ENCODE data around the gene AIG1. TPM values are rescaled to one million over a fixed set of nuclear protein-coding genes. Genes with fewer than 3 reads are reported as not detected.

Gene AIG1
- polyA plus RNA-seq, 1 donor = 34.2 TPM

DNA sequence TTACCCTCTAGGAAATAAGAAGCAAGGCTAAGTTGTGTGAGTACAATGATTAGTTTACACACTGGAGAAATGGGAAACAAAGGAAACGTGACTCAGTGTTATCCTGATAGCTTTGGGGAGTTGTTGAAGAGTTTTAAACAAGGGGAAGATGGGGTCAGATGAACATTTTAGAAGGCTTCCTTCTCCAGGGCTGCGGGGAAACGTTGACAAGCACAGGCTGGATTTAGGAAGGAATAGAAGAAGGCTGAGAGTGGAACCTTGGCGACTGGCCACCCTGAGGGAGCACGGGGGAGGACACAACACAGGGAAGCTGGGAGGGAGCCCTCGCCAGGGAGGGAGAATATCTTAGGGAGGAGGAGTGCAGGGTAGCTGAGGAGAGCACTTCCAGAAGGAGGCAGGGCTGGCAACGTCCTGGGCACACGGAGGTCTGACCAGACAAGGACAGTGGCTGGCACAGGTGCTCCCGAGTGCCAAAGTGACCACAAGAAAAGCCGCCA lies 134.7 kb downstream of the AIG1 start:
- DNase-seq (ENCODE audit: low read depth) = no peak

DNA sequence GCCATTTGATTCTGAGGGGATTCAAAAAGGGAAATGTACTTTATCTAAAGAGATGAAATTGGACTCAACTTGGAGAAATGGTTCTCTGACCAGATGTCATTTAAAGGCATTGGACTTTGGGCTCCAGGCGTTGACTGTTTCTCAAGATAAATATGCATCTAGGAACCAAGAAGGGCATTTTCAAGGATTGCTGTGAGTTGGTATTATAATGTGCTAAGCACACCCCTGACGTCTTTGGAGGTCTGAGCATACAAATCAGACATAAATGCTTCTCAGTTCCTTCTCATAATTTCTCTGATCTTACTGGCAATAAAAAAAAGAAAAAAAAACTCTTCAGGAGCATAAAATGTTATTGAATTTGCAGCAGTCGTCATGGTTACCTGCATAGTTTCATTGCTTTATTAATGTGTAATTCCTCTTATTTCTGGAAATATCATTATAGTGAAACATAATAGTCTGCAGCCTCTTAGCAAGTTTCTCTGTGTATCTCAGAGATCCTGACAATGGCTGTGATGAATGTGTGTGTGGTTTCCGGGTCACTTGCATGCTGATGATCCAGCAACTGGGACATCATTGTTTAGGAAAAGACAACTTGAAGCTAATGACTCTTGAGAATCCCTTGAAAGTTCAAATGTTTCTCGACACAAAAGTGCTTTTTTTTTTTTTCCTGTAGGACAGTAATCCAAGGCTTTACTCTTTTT lies 136.0 kb downstream of the AIG1 start:
- no peak for DNase-seq (ENCODE audit: low read depth)

- no peak for DNase-seq (ENCODE audit: low read depth)
These were observed 136.7 kb downstream of the AIG1 start for GRCh38 chr6:143197377-143197776.

DNA sequence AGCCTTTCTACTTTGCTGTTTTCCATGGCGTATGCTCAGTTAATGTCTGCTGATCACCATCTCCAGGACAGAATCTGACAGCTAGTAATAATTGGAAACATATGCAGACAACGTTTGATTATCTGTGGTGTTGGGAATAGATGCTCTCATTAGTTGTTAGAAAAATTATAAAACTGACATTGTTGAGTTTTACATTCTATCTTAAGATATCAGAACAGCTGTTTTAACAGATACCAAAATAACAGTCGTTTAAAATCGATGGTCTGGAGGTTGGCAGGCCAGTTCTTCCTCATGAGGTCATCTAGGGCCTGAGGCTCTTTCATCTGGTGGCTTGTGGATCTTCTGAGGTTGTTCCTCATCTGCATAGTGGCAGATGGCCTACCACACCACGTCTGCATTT lies 137.6 kb downstream of the AIG1 start:
- no peak for DNase-seq (ENCODE audit: low read depth)

- DNase-seq (ENCODE audit: low read depth) = no peak
These were observed 138.6 kb downstream of the AIG1 start for GRCh38 chr6:143199291-143199690.

DNA sequence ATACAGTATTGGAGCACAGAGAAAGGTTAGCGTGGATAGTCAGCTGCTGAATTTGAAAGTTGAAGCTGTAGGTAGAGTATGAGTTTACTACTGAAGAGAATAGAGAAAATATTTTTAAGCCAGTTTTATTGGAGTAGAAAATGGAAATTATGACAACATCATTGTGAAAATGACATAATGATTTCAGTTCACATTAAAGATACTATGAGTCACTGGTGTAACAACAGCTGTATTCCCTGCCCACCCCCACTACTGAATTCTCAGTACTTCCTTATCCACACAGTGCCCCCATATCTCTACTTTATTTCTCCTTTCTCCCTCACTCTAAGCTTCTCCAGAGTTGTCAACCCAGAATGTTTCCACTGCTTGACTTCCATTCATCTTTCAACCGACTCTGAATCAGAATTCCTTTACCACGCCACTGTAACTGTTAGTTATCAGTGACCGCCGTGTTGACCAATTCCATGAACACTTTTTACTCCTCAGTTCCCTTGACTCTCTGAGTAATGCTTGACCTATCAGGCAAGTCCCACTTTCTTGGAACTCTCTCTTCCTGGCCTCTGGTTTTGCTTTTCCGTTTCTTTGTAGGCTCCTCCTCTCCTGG lies 139.6 kb downstream of the AIG1 start:
- DNase-seq (ENCODE audit: low read depth) = no peak

DNA sequence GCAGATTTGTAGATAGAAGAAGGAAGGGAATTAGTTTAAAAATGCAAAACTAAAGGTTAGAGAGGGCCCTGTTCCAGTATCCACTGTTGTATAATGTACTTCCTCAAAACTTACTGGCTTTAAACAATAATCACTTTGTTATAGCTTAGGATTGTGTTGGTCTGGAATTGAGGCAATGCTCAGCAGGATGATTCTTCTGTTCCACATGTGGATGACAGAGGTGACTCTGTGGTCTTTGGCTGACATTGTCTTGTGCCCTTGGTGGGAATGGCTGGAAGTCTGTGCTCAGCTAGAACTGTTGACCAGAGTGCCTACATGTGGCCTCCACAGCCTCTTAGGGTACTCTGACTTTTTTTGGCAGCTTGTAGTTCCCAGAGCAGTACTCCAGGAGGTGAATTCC lies 143.4 kb downstream of the AIG1 start:
- no peak for DNase-seq (ENCODE audit: low read depth)

DNA sequence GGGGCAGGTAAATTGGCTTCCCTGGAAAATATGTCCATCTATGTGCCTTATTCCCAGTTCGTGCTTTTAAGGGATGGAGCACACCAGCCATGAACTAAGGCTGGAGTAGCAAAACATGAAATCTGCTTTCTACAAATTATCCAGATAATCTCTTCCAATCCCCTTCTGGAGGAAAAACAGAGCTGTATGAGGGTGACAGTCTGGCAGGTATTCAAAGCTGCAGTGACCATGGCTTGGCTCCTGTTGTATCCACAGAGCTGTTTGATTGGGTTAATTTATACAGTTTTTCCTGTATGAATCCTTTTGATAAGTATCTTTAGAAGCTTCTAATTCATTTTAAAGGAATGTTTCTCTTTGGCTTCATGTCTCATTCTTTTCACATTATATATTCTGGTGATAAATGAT lies 144.4 kb downstream of the AIG1 start:
- DNase-seq (ENCODE audit: low read depth) = no peak

- DNase-seq (ENCODE audit: low read depth) = no peak
These were observed 144.9 kb downstream of the AIG1 start for GRCh38 chr6:143205585-143205984.

DNA sequence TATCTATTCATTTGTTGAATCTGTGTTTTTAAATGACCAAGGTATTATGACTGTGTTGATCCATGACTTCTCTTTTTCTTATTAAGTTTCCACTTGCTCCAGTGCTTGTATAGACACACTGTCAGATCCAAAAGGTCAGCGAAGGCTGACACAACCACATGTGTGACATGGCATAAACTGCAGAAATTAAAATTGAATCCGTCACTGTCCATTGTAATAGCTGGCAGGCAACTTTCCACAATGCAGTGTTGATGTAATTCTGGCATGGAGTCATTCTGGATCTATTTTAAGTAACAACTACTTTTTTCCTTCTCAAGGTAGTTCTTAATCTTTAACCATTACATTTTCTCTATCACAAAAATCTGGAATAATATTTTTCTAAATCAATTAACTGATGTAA lies 145.3 kb downstream of the AIG1 start:
- DNase-seq (ENCODE audit: low read depth) = peak; percentile 82

DNA sequence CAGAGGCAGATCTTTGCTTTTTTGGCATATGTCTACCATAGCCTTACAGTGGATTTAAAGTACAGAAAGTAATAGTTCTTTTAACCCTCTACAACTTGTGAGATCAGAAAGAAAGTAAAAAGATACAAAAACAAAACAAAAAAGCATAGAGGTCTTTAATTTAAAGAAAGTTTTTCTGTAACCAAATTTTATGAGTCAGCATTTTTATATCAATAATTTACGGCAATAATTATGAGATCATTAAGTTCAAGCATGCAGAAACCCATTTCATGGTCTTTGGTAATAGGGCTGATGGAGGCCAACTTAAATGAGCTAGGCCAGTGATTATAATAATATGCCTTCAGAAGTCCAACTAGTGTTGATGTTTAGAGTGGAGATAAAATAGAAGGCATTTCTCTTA lies 145.9 kb downstream of the AIG1 start:
- DNase-seq (ENCODE audit: low read depth) = no peak

DNA sequence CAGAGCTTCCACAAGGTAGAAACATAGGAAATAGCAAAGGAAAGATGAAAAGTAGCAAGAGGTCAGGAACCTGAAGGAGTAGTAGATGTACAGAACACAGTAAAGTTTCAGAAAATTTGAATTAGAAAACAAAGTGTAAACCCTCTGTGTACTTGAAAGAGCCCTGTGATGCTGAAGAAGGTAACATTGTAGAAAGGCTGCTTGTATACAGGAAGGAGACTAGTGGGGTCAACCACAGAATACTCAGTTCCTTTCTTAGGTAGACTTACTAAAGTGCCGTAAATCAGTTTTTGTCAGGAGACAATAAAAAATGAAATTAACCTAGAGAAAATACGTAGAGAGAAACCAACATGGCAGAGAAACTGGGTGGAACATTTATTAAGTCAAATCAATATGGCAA lies 149.7 kb downstream of the AIG1 start:
- DNase-seq (ENCODE audit: low read depth) = no peak

DNA sequence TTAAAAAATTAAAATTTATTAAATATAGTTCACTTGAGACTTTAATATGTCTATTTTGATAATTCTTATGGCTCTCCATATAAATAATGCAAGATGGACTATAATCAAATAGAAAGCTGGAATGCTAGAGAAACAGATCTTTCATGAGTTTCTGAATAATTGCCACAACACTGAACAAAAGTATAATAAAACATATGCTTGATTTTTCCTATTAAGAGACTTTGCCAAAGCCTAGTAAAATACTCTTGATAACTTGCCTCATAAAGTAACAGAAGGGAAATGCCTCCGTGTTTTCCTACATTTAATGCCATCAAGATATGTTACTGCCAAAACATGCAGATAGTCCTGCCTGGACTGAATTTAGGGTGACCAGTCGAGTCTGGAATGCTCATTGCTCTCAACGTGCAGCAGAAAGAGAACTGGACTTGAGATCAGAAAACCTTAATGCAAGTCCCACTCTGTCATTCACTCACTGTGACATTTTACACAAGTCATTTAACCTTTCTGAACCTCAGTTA lies 153.2 kb downstream of the AIG1 start:
- no peak for DNase-seq (ENCODE audit: low read depth)

DNA sequence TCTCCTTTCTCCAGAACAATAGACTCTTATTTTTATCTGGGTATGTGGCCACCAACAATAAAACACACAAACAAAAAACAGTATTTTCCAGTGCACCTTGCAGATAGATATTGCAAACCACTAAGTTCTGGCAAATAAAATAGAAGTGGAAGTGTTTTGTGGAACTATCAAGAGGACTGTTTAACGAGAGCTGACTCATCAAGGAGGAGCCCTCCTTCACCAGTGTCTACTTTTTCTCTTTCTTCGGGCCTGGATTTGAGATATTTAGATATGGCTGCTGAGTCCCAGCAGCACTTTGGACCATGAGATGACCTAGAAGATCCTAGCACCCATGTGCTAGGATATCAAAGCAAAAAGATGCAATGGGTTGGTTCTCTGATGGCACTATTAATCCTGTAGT lies 154.7 kb downstream of the AIG1 start:
- DNase-seq (ENCODE audit: low read depth) = no peak

DNA sequence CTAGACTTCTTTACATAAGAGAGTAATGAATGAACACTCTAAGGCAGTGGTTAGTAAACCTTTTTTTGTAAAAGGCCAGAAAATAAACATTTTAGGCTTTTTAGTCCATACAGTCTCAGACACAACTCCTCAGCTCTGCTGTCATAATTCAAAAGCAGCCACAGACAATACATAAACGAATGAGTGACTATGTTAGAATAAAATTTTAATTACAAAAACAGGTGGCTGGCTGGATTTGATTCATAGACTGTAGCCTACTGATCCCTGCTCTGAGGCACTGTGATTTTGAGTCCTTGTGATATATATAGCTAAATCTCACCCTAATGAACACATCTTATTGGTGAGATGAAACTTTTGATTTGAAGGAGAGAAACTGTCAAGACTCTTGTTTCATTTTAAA lies 155.1 kb downstream of the AIG1 start:
- no peak for DNase-seq (ENCODE audit: low read depth)

GRCh38 chr6:143218233-143218632 lies 157.5 kb downstream of the AIG1 start:
- DNase-seq (ENCODE audit: low read depth) = no peak

- no peak for DNase-seq (ENCODE audit: low read depth)
These were observed 161.0 kb downstream of the AIG1 start for GRCh38 chr6:143221698-143222097.

DNA sequence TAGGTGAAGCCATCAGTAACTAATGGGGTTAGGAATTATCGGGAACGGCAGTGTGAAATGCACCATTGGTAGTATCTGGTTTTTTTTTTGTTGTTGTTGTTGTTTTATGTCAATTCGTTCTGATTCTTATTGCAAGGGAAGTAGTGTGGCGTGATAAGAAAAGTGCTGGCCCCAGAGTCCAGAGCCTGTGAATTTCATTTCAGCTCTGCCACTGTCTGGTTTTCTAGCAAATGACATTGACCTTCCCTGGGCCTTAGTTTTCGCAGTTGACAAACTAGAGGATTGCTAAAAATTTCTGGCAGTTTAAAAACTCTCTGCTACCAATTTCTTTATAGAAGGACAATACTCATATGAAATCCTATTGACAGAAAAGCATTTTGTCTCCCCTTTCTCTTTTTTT lies 161.6 kb downstream of the AIG1 start:
- DNase-seq (ENCODE audit: low read depth) = no peak

GRCh38 chr6:143222801-143223231 lies 162.1 kb downstream of the AIG1 start:
- DNase-seq (ENCODE audit: low read depth) = peak; percentile 83

DNA sequence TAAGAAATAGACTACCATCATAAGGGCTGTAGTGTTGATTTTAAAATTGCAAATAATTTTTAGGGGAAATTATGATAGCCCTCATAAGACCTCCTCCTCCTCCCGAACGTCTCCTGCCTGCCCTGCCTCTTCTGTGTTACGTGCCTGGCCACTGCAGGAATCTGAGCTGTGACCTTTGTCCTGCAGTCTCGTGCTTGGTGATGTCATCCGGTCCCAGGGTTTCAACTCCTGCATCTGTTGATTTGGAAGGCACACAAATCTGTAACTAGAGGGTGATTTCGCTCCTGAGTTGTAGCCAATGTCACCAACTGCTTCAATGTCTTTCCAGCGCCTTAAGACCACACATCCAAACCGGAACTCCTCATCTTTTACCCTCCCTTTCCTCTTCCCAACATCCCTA lies 163.2 kb downstream of the AIG1 start:
- DNase-seq (ENCODE audit: low read depth) = no peak

DNA sequence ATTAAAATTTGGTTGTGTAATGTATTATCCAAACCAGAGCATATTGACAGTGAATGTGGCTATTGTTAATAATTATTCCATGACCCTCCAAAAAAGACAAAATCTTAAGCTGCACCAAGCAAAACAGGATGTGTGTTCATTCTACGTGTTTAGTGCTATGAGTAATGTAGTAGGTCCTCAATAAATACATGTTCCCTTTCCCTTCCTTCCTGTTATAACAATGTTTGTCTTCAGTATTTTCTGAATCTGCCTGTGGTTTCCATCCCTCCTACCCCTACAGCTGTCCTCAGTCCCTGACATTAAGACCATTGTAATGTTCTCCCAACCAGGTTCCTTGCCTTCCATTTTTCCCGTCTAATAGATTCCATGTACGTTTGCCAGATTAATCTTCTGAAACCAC lies 163.8 kb downstream of the AIG1 start:
- no peak for DNase-seq (ENCODE audit: low read depth)

- DNase-seq (ENCODE audit: low read depth) = no peak
These were observed 165.2 kb downstream of the AIG1 start for GRCh38 chr6:143225929-143226328.

DNA sequence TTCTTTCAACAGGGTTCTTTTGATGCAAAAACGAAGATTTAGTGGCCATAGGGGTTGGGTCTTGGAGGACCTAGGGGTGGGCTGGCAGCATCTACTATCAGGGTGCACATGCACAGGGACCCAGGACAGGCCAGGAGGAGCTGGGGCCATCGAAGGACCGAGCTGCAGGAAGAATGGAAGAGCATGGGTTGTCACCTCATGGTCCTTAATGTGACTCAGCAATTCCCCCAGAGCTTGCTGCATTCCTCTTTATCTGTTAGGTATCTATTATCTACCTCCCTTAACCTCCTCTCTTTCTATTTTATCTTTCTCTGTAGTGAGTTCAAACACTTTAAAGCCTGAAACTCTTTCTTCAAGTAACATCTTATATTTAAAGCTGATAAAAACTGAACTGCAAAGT lies 167.0 kb downstream of the AIG1 start:
- DNase-seq (ENCODE audit: low read depth) = no peak
